Measurements from ENCODE around the gene PITX3.

PITX3 gene

DNA sequence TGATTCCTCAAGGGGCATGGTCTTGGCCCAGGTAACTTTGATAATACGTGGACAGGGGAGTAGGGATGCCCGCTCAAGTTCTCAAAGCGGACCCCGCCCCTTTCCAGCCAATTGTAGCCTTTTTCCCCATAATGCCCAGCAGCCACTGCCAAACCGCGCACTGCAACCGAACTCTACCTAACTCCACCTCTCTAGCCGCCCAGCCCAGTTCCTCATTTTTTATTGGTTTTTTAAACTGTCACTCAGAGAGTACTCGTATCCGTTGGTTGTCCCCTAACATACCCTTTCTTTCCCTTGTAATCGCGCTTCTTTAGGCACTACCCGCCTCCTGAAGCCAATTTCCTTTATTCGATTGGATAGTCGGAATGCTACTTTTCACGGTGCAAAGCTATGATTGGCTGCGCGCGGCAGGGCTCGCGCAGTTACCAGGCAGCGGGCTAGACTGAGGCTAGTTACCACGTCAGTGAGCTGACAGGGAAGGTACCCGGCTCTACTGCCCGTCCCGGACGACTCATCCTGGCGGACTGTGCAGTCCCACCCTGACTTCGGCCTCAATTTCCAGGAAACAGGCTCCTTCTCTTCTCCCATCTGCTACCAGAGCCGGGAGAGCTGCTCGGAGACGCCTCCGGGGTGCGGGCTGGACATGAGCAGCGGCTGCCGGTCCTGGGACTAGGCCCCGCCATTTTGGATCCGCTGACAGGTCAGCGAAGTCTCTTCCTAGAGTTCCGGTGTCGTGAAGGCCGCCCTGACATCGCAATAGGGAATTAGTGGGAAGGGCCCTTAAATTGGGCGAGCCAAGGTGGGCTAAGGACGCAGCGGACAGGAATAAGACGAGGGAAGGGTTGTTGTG is 4.0 kb upstream of the PITX3 start, which contains the start of gene GBF1:
Gene GBF1 (plus strand): TSS at position 451 of the 850 bp plus-strand sequence. CDS start 13,407 bp downstream, outside the sequence.
- peaks cover 8% of the 10 kb centered on the region; the same call in 1 of the 2 replicates for H4K20me1 ChIP-seq (ENCODE audit: insufficient read depth)
- H3K4me3 ChIP-seq (IDR thresholded peaks at IDR 0.05; ENCODE audit: insufficient read depth, low read depth, low read length) = peak within 1 kb of the TSS; percentile 59
- H2AFZ ChIP-seq (ENCODE audit: low read depth) = peak within 1 kb of the TSS; percentile 62
- peak within 1 kb of the TSS; percentile 69 for H3K4me2 ChIP-seq
- H3K4me1 ChIP-seq (ENCODE audit: low read depth, poor library complexity, severe bottlenecking) = peaks cover 30% of the 10 kb centered on the region
- TF ChIP-seq, protein P1, sequence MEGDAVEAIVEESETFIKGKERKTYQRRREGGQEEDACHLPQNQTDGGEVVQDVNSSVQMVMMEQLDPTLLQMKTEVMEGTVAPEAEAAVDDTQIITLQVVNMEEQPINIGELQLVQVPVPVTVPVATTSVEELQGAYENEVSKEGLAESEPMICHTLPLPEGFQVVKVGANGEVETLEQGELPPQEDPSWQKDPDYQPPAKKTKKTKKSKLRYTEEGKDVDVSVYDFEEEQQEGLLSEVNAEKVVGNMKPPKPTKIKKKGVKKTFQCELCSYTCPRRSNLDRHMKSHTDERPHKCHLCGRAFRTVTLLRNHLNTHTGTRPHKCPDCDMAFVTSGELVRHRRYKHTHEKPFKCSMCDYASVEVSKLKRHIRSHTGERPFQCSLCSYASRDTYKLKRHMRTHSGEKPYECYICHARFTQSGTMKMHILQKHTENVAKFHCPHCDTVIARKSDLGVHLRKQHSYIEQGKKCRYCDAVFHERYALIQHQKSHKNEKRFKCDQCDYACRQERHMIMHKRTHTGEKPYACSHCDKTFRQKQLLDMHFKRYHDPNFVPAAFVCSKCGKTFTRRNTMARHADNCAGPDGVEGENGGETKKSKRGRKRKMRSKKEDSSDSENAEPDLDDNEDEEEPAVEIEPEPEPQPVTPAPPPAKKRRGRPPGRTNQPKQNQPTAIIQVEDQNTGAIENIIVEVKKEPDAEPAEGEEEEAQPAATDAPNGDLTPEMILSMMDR (conservative IDR thresholded peaks at IDR 0.05; ENCODE audit: low read depth, low read length) = no peak
- H3K36me3 ChIP-seq (ENCODE audit: insufficient read depth) = no peaks in the 10 kb centered on the region
- H3K27ac ChIP-seq = peak within 1 kb of the TSS; percentile 65
- H3K9ac ChIP-seq = peak within 1 kb of the TSS; percentile 72
- H3K79me2 ChIP-seq (ENCODE audit: insufficient read depth, low read depth) = peaks cover 49% of the 10 kb centered on the region
- no peaks in the 10 kb centered on the region for H3K27me3 ChIP-seq (ENCODE audit: insufficient read depth, low read depth)

DNA sequence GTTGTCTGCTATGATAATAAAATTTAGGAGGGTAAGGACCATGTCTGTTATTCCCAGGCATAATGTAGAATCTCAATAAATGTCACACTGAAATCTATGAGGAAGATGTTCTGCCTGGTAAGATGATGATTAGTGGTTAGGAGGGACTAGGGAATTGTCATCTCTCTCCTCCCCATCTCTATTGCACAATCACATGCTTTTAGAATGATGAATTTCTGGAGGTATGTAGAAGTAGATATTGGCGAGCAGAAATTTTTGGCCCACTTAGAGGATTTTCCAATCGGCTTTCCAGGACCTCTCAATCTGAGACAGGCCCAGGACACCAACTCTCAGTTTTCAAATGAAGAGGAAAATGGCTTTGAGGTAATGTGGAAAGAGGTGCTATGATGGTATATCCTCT is 2.0 kb upstream of the PITX3 start:
- Histone ChIP-seq H3K4me3 (IDR thresholded peaks at IDR 0.05; ENCODE audit: insufficient read depth, low read depth, low read length) (no peak overlapping the region), H3K27ac (no peak overlapping the region), H3K9ac (no peak overlapping the region), H3K79me2 (ENCODE audit: insufficient read depth, low read depth) (peaks cover 29% of the 10 kb centered on the region), H2AFZ (ENCODE audit: low read depth) (no peak overlapping the region), H3K36me3 (ENCODE audit: insufficient read depth) (no peaks in the 10 kb centered on the region), H3K4me1 (ENCODE audit: low read depth, poor library complexity, severe bottlenecking) (peaks cover 28% of the 10 kb centered on the region), H3K27me3 (ENCODE audit: insufficient read depth, low read depth) (peaks cover 3% of the 10 kb centered on the region; the same call in 1 of the 2 replicates), H3K4me2 (no peak overlapping the region), H4K20me1 (ENCODE audit: insufficient read depth) (peaks cover 2% of the 10 kb centered on the region; the same call in 1 of the 2 replicates)
- TF ChIP-seq, protein P1 (conservative IDR thresholded peaks at IDR 0.05; ENCODE audit: low read depth, low read length) = no peak

DNA sequence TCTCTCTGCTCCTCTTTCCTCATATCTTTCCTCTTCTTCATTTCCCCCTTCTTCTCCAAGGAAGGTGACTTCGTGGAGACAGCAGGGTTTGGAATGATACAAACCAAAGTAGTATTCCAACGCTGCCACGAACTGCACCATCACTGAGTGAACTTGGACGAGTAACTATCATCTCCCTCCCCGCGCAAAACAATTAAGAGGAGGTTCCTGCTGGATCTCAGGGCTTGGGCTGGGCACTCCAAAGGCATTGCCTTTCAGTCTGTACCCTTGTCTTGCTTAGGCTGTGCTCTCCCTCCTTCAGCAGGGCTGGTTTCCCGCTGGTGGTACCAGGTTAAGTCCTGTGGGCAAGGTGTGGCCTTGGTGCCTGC is 790 bp upstream of the PITX3 start:
- Histone ChIP-seq H3K36me3 (ENCODE audit: insufficient read depth) (no peaks in the 10 kb centered on the region), H3K79me2 (ENCODE audit: insufficient read depth, low read depth) (peaks cover 17% of the 10 kb centered on the region), H4K20me1 (ENCODE audit: insufficient read depth) (no peaks in the 10 kb centered on the region), H3K9ac (no peak overlapping the region), H3K4me3 (IDR thresholded peaks at IDR 0.05; ENCODE audit: insufficient read depth, low read depth, low read length) (no peak overlapping the region), H3K27me3 (ENCODE audit: insufficient read depth, low read depth) (peaks cover 3% of the 10 kb centered on the region; the same call in 1 of the 2 replicates), H2AFZ (ENCODE audit: low read depth) (peak overlapping the region; percentile 42; the same call in 1 of the 2 replicates), H3K27ac (no peak overlapping the region), H3K4me1 (ENCODE audit: low read depth, poor library complexity, severe bottlenecking) (peaks cover 16% of the 10 kb centered on the region), H3K4me2 (peak overlapping the region; percentile 67)
- TF ChIP-seq, protein P1 (conservative IDR thresholded peaks at IDR 0.05; ENCODE audit: low read depth, low read length) = no peak

DNA sequence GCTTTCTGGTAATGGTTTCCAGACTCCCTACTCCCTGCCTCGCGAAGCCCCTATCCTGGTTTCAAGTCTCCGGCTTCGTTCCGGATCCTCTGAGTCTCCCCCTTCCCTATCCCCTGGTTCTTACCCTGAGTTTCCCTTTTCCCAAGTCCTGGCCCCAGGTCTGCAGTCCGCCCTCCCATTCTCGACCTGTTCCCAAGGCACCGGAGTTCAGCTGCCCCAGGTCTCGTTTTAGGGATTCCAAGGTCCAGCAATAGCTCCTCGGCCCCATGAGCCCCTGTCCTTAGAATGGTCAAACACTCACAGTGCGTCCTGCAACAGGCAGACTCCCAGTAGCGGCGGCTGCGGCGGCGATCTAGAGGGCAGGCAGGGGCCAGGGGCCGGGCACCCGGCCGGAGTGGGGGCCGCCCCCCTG is 274 bp downstream of the PITX3 start:
- Histone ChIP-seq H3K36me3 (ENCODE audit: insufficient read depth) (no peaks in the 10 kb centered on the region), H3K27me3 (ENCODE audit: insufficient read depth, low read depth) (peaks cover 3% of the 10 kb centered on the region; the same call in 1 of the 2 replicates), H3K4me2 (peak overlapping the region; percentile 67), H3K79me2 (ENCODE audit: insufficient read depth, low read depth) (peaks cover 6% of the 10 kb centered on the region), H2AFZ (ENCODE audit: low read depth) (peak overlapping the region; percentile 42; the same call in 1 of the 2 replicates), H3K4me3 (IDR thresholded peaks at IDR 0.05; ENCODE audit: insufficient read depth, low read depth, low read length) (no peak overlapping the region), H3K27ac (no peak overlapping the region), H3K4me1 (ENCODE audit: low read depth, poor library complexity, severe bottlenecking) (peaks cover 9% of the 10 kb centered on the region), H4K20me1 (ENCODE audit: insufficient read depth) (no peaks in the 10 kb centered on the region), H3K9ac (no peak overlapping the region)
- TF ChIP-seq, protein P1 (conservative IDR thresholded peaks at IDR 0.05; ENCODE audit: low read depth, low read length) = no peak

Data from KMS-11 (cell line).